Gastroesophageal sphincter (tissue), 3 donors: ENCODE data around the gene C10orf143.

Source experiments
- EP300 ChIP-seq: sonication (generic); formaldehyde crosslinking; IDR thresholded peaks from one replicate; pipeline ENCODE4 v1.6.1; 2017; ENCODE audit warnings: antibody characterized with exemption, mild to moderate bottlenecking
- POLR2AphosphoS5 ChIP-seq: sonication (generic); formaldehyde crosslinking; IDR thresholded peaks from one replicate; pipeline ENCODE4 v1.6.1; 2017; ENCODE audit warnings: antibody characterized with exemption
- TF ChIP-seq, protein P1 (sequence below), 4 experiments: fragments of 200-600 bp in 2 of 4; fragments of 450-650 bp in 2 of 4; sonication (generic) in 1 of 4; IDR thresholded peaks; one replicate each; pipeline ENCODE4 v1.5.1; 2017 to 2019; ENCODE audit warnings: antibody characterized with exemption in 4 of 4, mild to moderate bottlenecking in 2 of 4, moderate library complexity in 2 of 4

GRCh38 chr10:130048081-130048480 is 62.5 kb downstream of the C10orf143 start:
- TF ChIP-seq, protein P1, sequence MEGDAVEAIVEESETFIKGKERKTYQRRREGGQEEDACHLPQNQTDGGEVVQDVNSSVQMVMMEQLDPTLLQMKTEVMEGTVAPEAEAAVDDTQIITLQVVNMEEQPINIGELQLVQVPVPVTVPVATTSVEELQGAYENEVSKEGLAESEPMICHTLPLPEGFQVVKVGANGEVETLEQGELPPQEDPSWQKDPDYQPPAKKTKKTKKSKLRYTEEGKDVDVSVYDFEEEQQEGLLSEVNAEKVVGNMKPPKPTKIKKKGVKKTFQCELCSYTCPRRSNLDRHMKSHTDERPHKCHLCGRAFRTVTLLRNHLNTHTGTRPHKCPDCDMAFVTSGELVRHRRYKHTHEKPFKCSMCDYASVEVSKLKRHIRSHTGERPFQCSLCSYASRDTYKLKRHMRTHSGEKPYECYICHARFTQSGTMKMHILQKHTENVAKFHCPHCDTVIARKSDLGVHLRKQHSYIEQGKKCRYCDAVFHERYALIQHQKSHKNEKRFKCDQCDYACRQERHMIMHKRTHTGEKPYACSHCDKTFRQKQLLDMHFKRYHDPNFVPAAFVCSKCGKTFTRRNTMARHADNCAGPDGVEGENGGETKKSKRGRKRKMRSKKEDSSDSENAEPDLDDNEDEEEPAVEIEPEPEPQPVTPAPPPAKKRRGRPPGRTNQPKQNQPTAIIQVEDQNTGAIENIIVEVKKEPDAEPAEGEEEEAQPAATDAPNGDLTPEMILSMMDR (IDR thresholded peaks at IDR 0.05): no peak
- TF ChIP-seq EP300: no peak
- TF ChIP-seq POLR2AphosphoS5: no peak
